HT1080 (cell line): ENCODE measurements around the gene LRP1. TPM values are rescaled to one million over a fixed set of nuclear protein-coding genes. Genes with fewer than 3 reads are reported as not detected.

ENCODE experiments used
- DNase-seq: peaks from one replicate; pipeline ENCODE4 v3.0.0-alpha.2; 2015; ENCODE audit warnings: low read depth
- total RNA-seq: library from RNA; depleted of rRNA; stranded (reverse); fragments of >200 nt; shearing (Covaris generic); gene quantifications from 2 replicates; pipeline ENCODE4 v1.2.3, GENCODE V29; 2014

The LRP1 gene
- total RNA-seq, 1 experiment from 2014 or later, result 14.8 TPM

GRCh38 chr12:57133013-57133569, 4.8 kb downstream of the LRP1 start:
- no peak for DNase-seq

GRCh38 chr12:57133916-57134315, 5.6 kb downstream of the LRP1 start:
- DNase-seq, result no peak

GRCh38 chr12:57134949-57135348, 6.7 kb downstream of the LRP1 start:
- no peak for DNase-seq

GRCh38 chr12:57135527-57136326, 7.4 kb downstream of the LRP1 start:
- no peak for DNase-seq

- DNase-seq, result no peak
Measured at GRCh38 chr12:57138526-57139272, 10.4 kb downstream of the LRP1 start.

GRCh38 chr12:57139796-57140649, 11.7 kb downstream of the LRP1 start:
- DNase-seq, result no peak

GRCh38 chr12:57141249-57141648, 13.0 kb downstream of the LRP1 start:
- no peak for DNase-seq

GRCh38 chr12:57142121-57142520, 13.8 kb downstream of the LRP1 start:
- no peak for DNase-seq

- no peak for DNase-seq
Measured at GRCh38 chr12:57142727-57143126, 14.4 kb downstream of the LRP1 start.

GRCh38 chr12:57143454-57143853, 15.2 kb downstream of the LRP1 start:
- no peak for DNase-seq

- no peak for DNase-seq
Measured at GRCh38 chr12:57145460-57146059, 17.3 kb downstream of the LRP1 start.

- no peak for DNase-seq
Measured at GRCh38 chr12:57146092-57146491, 17.8 kb downstream of the LRP1 start.

- peak; percentile 68 for DNase-seq
Measured at GRCh38 chr12:57146961-57147944, 19.0 kb downstream of the LRP1 start, which contains the start of gene LRP1-AS. Gene LRP1-AS, minus strand, starts transcription at chr12:57147619.

GRCh38 chr12:57148469-57149244, 20.4 kb downstream of the LRP1 start:
- peak; percentile 32 for DNase-seq

- DNase-seq, result no peak
Measured at GRCh38 chr12:57149245-57149900, 21.1 kb downstream of the LRP1 start.

- DNase-seq, result no peak
Measured at GRCh38 chr12:57150400-57151000, 22.2 kb downstream of the LRP1 start.

GRCh38 chr12:57151741-57152630, 23.7 kb downstream of the LRP1 start:
- peak; percentile 86 for DNase-seq
